AG04450 (cell line): ENCODE data around the gene SIPA1L3. TPM values are rescaled to one million over a fixed set of nuclear protein-coding genes. Genes with fewer than 3 reads are reported as not detected.

Experiments used
- CTCF ChIA-PET: fragments of 300-600, 350-600 bp; formaldehyde crosslinking; extraction: SDS; loops from one replicate; lab custom pipeline; 2022; ENCODE audit warnings: antibody characterized with exemption, inconsistent platforms; lab: Charles Lee
- POLR2A ChIA-PET: fragments of 350-600 bp; formaldehyde crosslinking; extraction: SDS; loops from one replicate; lab custom pipeline; 2021; ENCODE audit warnings: antibody characterized with exemption, inconsistent platforms; lab: Yijun Ruan, JAX
- DNase-seq: peaks from one replicate; pipeline ENCODE4 v3.0.0-alpha.2; 2011; ENCODE audit warnings: low read depth, low spot score
- H3K27ac ChIP-seq: one replicate; pipeline ENCODE4 v1.5.1; 2012; ENCODE audit warnings: low read depth, low read length, control low read depth
- H3K27me3 ChIP-seq: one replicate; pipeline ENCODE4 v1.6.0; 2012; ENCODE audit warnings: low read length; ENCODE audit not compliant: control insufficient read depth, insufficient read depth
- H3K4me3 ChIP-seq: 2 replicates; pipeline ENCODE4 v1.5.1; 2011; ENCODE audit warnings: mild to moderate bottlenecking, low read depth, low read length, control low read depth
- H3K9me3 ChIP-seq: 2 replicates; pipeline ENCODE4 v1.5.1; 2012; ENCODE audit warnings: low read length; ENCODE audit not compliant: control insufficient read depth, insufficient read depth
- polyA plus RNA-seq: library from polyadenylated mRNA; depleted of rRNA; stranded (reverse); fragments of >200 nt; gene quantifications from 2 replicates; pipeline ENCODE4 v1.2.3, GENCODE V29; 2011
- TF ChIP-seq, protein P1 (sequence below): IDR thresholded peaks from 2 replicates; pipeline ENCODE4 v1.5.1; 2011; ENCODE audit warnings: low read depth, low read length, control low read depth, inconsistent platforms

Gene SIPA1L3
- polyA plus RNA-seq, 1 experiment = 4.9 TPM

- ChIA-PET CTCF (no interaction called here), POLR2A (no interaction called here)
- H3K27me3 ChIP-seq = no peaks in the 10 kb centered on the region
- no peak overlapping the region for H3K27ac ChIP-seq
- TF ChIP-seq, protein P1, sequence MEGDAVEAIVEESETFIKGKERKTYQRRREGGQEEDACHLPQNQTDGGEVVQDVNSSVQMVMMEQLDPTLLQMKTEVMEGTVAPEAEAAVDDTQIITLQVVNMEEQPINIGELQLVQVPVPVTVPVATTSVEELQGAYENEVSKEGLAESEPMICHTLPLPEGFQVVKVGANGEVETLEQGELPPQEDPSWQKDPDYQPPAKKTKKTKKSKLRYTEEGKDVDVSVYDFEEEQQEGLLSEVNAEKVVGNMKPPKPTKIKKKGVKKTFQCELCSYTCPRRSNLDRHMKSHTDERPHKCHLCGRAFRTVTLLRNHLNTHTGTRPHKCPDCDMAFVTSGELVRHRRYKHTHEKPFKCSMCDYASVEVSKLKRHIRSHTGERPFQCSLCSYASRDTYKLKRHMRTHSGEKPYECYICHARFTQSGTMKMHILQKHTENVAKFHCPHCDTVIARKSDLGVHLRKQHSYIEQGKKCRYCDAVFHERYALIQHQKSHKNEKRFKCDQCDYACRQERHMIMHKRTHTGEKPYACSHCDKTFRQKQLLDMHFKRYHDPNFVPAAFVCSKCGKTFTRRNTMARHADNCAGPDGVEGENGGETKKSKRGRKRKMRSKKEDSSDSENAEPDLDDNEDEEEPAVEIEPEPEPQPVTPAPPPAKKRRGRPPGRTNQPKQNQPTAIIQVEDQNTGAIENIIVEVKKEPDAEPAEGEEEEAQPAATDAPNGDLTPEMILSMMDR = no peak
- no peak overlapping the region for H3K4me3 ChIP-seq
- DNase-seq = no peak
- peaks cover 1% of the 10 kb centered on the region for H3K9me3 ChIP-seq
These were observed 18.2 kb downstream of the SIPA1L3 start for GRCh38 chr19:37925212-37925611.

- CTCF ChIA-PET = no interaction called here
- Histone ChIP-seq H3K27ac (no peak overlapping the region), H3K9me3 (peaks cover 6% of the 10 kb centered on the region), H3K27me3 (no peaks in the 10 kb centered on the region), H3K4me3 (no peak overlapping the region)
- DNase-seq = no peak
- POLR2A ChIA-PET = no interaction called here
- TF ChIP-seq, protein P1 = no peak
These were observed 19.2 kb downstream of the SIPA1L3 start for GRCh38 chr19:37926255-37926654.

DNA sequence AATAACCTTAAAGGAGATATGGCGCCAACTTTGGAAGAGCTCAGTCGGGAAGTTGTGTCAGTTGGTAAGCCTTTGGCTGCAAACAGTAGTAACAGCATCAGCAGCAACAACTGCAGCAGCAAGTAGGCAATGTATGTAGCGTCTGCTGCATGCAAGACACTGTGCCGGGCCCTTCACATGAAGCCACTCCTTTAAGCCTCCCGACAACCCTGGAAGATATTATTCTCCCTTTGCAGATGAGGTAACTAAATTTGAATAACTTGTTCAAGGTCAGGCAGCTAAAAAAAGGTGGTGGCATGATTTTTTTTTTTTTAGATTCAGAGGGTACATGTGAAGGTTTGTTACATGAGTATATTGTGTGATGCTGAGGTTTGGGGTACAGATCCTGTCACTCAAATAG is 19.7 kb downstream of the SIPA1L3 start:
- TF ChIP-seq, protein P1 = no peak
- Histone ChIP-seq H3K27me3 (no peaks in the 10 kb centered on the region), H3K27ac (no peak overlapping the region), H3K4me3 (no peak overlapping the region), H3K9me3 (peaks cover 6% of the 10 kb centered on the region)
- POLR2A ChIA-PET = no interaction called here
- CTCF ChIA-PET = no interaction called here
- DNase-seq = no peak

DNA sequence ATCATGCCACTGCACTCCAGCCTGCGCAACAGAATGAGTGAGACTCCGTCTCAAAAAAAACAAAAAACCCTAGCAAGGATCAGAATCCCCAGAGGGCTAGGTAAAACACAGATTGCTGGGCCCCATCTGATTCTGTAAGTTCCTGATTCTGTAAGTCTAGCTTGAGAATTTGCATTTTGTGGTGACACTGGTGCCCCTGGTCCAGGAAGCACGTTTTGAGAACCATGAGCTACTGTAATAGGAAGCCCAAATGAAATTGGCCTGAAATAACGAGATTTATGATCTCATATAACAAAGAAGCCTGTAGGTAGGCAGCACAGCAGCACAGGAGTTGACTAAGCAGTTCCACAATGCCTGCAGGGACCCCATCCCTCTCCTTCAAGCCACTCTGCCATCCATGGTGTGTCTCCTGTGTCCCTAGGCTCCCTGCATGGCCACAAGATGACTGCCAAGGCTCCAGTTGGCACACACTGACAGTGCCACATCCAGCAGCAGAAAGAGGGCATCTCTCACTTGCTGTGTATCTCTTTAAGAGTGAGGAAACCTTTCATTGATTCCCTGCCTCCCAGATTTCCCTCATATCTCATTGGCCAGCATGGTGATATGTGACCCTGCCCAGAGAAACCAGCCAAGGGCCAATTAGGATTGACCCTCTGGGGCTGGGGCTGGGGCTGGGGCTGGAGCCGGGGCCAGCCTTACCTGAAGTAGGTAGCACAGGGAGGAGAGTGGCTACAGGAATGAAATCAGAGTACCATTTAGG is 21.7 kb downstream of the SIPA1L3 start:
- peaks cover 6% of the 10 kb centered on the region for H3K9me3 ChIP-seq
- TF ChIP-seq, protein P1 = no peak
- DNase-seq = no peak
- H3K27ac ChIP-seq = no peak overlapping the region
- POLR2A ChIA-PET = no interaction called here
- H3K27me3 ChIP-seq = no peaks in the 10 kb centered on the region
- no peak overlapping the region for H3K4me3 ChIP-seq
- CTCF ChIA-PET = no interaction called here

GRCh38 chr19:37929355-37929923 is 22.4 kb downstream of the SIPA1L3 start:
- Histone ChIP-seq H3K9me3 (peaks cover 6% of the 10 kb centered on the region), H3K4me3 (no peak overlapping the region), H3K27me3 (no peaks in the 10 kb centered on the region), H3K27ac (no peak overlapping the region)
- TF ChIP-seq, protein P1 = no peak
- no peak for DNase-seq
- POLR2A ChIA-PET = no interaction called here
- CTCF ChIA-PET = no interaction called here
